Suprapubic skin (tissue), 3 donors: ENCODE results near the gene POLR1C.

ENCODE experiments used
- EP300 ChIP-seq: sonication (generic); formaldehyde crosslinking; IDR thresholded peaks from one replicate; pipeline ENCODE4 v1.6.1; 2017; ENCODE audit warnings: antibody characterized with exemption
- POLR2A ChIP-seq, 2 donors: fragments of 450-650 bp; IDR thresholded peaks; one replicate each; pipeline ENCODE4 v1.6.1; 2017; ENCODE audit warnings: antibody characterized with exemption in 2 of 2, mild to moderate bottlenecking in 2 of 2, moderate library complexity in 2 of 2
- TF ChIP-seq, protein P1 (sequence below), 2 donors: fragments of 200-600 bp in 1 of 2; fragments of 450-650 bp in 1 of 2; sonication (generic) in 1 of 2; IDR thresholded peaks; one replicate each; pipeline ENCODE4 v1.5.1; 2016 to 2019; ENCODE audit warnings: antibody characterized with exemption in 2 of 2, mild to moderate bottlenecking in 1 of 2, moderate library complexity in 1 of 2

DNA sequence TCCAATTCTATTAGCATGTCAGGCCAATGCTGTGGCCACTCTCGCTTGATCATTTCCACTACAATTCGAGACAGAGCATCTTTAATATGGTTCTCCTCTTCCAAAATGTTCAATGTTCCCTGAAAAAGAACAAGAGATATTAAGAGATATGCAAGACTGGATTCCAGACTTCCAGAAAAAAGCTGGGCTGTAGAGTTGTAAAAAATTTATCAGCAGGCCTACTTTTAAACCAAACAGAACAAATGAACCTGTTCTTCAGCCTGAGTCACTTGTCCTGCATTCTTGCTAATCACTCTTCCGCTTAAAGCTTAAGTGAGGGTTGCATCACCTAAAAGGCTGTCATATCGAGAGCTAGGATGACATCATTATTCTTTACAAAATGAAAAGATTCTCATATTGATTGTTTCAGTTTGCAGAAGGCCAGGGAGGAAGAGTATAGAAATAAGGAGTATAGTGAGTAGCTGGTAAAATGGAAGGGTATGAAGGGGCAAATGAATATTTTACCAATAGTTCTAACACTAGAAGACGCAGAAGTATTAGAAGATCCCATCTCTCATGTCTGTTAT lies 54.1 kb downstream of the POLR1C start:
- no peak for TF ChIP-seq EP300
- TF ChIP-seq, protein P1, sequence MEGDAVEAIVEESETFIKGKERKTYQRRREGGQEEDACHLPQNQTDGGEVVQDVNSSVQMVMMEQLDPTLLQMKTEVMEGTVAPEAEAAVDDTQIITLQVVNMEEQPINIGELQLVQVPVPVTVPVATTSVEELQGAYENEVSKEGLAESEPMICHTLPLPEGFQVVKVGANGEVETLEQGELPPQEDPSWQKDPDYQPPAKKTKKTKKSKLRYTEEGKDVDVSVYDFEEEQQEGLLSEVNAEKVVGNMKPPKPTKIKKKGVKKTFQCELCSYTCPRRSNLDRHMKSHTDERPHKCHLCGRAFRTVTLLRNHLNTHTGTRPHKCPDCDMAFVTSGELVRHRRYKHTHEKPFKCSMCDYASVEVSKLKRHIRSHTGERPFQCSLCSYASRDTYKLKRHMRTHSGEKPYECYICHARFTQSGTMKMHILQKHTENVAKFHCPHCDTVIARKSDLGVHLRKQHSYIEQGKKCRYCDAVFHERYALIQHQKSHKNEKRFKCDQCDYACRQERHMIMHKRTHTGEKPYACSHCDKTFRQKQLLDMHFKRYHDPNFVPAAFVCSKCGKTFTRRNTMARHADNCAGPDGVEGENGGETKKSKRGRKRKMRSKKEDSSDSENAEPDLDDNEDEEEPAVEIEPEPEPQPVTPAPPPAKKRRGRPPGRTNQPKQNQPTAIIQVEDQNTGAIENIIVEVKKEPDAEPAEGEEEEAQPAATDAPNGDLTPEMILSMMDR (IDR thresholded peaks at IDR 0.05), result no peak
- no peak for TF ChIP-seq POLR2A (IDR thresholded peaks at IDR 0.05)
